DOHH2 (cell line): ENCODE measurements around the gene POLR3K.

ENCODE experiments used
- H3F3A ChIP-seq: fragments of 200-600 bp; sonication (generic), shearing (Covaris generic); 2 replicates; pipeline ENCODE4 v1.6.0; 2016; ENCODE audit warnings: antibody characterized with exemption, mild to moderate bottlenecking; ENCODE audit not compliant: control insufficient read depth, insufficient read depth
- H3K27ac ChIP-seq: fragments of 200-600 bp; sonication (generic); 2 replicates; pipeline ENCODE4 v1.5.1; 2014; ENCODE audit warnings: low read depth, mild to moderate bottlenecking, low read length, moderate library complexity
- H3K27me3 ChIP-seq: fragments of 200-600 bp; sonication (generic); 2 replicates; pipeline ENCODE4 v1.6.1; 2014; ENCODE audit warnings: mild to moderate bottlenecking, low read length, mixed read lengths; ENCODE audit not compliant: control insufficient read depth
- H3K36me3 ChIP-seq: fragments of 200-600 bp; sonication (generic); 2 replicates; pipeline ENCODE4 v1.6.1; 2014; ENCODE audit warnings: mild to moderate bottlenecking, low read length, moderate library complexity, mixed read lengths; ENCODE audit not compliant: control insufficient read depth
- H3K4me1 ChIP-seq: fragments of 200-600 bp; sonication (generic); 2 replicates; pipeline ENCODE4 v1.6.1; 2014; ENCODE audit warnings: mild to moderate bottlenecking, low read length, mixed read lengths; ENCODE audit not compliant: control insufficient read depth
- H3K4me2 ChIP-seq: fragments of 200-600 bp; sonication (generic); 2 replicates; pipeline ENCODE4 v1.6.0; 2014; ENCODE audit warnings: mild to moderate bottlenecking, low read length, moderate library complexity
- H3K4me3 ChIP-seq: fragments of 200-600 bp; sonication (generic); 2 replicates; pipeline ENCODE4 v1.5.1; 2014; ENCODE audit warnings: mild to moderate bottlenecking, low read length, mixed read lengths
- H3K79me2 ChIP-seq: fragments of 200-600 bp; sonication (generic); 2 replicates; pipeline ENCODE4 v1.6.1; 2014; ENCODE audit warnings: mild to moderate bottlenecking, low read length, mixed read lengths; ENCODE audit not compliant: control insufficient read depth
- H3K9me2 ChIP-seq: fragments of 200-600 bp; sonication (generic); replicated peaks from 2 replicates; pipeline ENCODE4 v1.6.1; 2014; ENCODE audit warnings: mild to moderate bottlenecking, low read length, mixed read lengths; ENCODE audit not compliant: control insufficient read depth
- H3K9me3 ChIP-seq: fragments of 200-600 bp; sonication (generic); 2 replicates; pipeline ENCODE4 v1.6.1; 2014; ENCODE audit warnings: antibody characterized with exemption, low read length, mixed read lengths; ENCODE audit not compliant: control insufficient read depth, insufficient read depth
- H4K20me1 ChIP-seq: fragments of 200-600 bp; sonication (generic); 2 replicates; pipeline ENCODE4 v1.6.0; 2014; ENCODE audit warnings: low read depth, mild to moderate bottlenecking, antibody characterized with exemption, low read length, moderate library complexity; ENCODE audit not compliant: control insufficient read depth, insufficient read depth
- EZH2phosphoT487 ChIP-seq: fragments of 200-600 bp; sonication (generic); IDR thresholded peaks from 2 replicates; pipeline ENCODE4 v1.6.1; 2017; ENCODE audit warnings: borderline replicate concordance, mild to moderate bottlenecking, antibody characterized with exemption, low read length, moderate library complexity, mixed read lengths
- TF ChIP-seq, protein P1 (sequence below): fragments of 200-600 bp; sonication (generic); IDR thresholded peaks from one replicate; pipeline ENCODE4 v1.5.1; 2014; ENCODE audit warnings: antibody characterized with exemption, mild to moderate bottlenecking, low read depth, low read length; ENCODE audit not compliant: poor library complexity, severe bottlenecking

The POLR3K gene

DNA sequence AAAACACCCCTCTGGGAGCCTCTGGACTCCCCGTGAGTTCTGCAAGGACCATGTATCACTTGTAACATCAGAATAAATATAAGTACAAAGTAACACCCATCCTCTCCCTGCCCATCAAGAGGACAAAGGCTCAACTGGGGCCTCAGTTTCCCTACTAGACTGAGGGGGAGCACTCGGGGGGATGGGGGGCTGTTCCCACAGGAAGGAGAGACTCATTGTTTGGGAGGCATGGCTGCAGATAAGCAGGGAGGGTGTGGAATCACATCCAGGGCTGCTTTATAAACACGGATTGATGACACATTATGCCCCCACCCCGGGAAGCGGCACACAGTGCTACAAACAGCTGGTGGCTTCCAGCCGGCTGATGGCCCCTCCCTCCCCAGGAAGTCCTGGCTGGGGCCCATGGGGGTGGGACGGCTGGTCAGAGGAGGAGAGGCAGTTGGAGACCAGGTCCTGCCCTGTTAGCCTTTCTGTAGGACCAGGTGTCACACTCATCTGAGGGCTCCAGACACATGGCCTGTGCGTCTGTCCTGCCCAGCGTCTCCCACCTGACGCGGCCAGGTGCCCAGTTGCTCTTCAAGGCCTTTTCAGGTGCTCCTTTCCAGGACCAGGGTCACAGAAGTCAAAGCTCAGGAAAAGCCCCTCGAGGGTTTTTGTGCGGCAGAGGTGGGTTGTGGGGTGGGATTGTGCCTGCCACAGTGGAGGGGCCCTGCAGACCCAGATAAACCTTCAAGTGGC, 23.3 kb upstream of the POLR3K start:
- Histone ChIP-seq H3K4me1 (peaks cover 23% of the 10 kb centered on the region), H3K36me3 (peaks cover 9% of the 10 kb centered on the region; the same call in 1 of the 2 replicates), H3K79me2 (peaks cover 7% of the 10 kb centered on the region), H3K27me3 (peaks cover 23% of the 10 kb centered on the region), H3K4me3 (peak overlapping the region; percentile 75), H3K9me2 (no peaks in the 10 kb centered on the region), H3F3A (no peaks in the 10 kb centered on the region), H4K20me1 (no peaks in the 10 kb centered on the region), H3K4me2 (peak overlapping the region; percentile 83), H3K27ac (peak overlapping the region; percentile 41; the same call in 1 of the 2 replicates), H3K9me3 (no peaks in the 10 kb centered on the region)
- no peak for TF ChIP-seq EZH2phosphoT487
- TF ChIP-seq, protein P1, sequence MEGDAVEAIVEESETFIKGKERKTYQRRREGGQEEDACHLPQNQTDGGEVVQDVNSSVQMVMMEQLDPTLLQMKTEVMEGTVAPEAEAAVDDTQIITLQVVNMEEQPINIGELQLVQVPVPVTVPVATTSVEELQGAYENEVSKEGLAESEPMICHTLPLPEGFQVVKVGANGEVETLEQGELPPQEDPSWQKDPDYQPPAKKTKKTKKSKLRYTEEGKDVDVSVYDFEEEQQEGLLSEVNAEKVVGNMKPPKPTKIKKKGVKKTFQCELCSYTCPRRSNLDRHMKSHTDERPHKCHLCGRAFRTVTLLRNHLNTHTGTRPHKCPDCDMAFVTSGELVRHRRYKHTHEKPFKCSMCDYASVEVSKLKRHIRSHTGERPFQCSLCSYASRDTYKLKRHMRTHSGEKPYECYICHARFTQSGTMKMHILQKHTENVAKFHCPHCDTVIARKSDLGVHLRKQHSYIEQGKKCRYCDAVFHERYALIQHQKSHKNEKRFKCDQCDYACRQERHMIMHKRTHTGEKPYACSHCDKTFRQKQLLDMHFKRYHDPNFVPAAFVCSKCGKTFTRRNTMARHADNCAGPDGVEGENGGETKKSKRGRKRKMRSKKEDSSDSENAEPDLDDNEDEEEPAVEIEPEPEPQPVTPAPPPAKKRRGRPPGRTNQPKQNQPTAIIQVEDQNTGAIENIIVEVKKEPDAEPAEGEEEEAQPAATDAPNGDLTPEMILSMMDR: no peak

DNA sequence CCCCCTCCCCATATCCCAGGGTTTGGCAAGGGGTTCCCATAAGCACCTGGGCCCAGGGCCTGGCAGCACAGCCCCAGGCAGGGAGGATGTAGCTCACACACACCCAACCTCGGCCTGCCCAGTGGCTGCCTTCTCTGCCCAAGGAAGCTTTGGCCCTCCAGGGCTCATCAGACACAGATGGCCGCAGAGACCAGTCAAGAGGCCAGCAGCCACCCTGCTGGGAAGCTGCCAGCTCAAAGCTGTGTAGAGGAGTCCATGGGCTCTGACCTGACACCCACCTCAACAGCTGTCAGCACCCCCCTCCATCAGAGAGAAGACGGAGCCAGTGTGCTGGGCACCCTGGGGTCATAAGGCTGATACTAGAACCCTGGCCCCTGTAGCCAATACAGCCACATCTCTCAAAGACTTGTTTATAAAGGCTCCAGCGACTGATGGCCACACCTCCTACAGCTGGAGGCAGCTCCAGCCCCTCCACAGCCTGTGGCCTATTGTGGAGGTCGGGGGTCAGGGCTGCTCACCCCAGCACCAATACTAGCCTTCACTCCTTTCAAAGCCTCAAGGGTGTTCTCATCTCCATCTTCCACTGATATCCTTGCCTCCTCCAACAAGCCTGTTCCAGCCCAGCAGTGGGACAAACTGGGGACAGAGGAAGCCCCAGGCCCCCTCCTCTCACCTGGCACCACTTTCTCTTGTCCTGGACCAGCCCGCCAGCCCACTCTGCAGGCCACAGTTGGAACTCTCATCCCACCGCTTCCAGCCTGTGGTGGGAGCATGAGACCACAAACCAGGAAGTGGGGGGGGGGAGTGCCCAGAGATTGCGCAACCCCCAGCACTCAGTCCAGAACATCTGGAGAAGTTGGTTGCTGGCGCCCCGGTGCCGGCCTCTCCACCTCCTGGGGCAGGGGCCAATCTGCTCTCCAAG, 22.4 kb upstream of the POLR3K start:
- Histone ChIP-seq H3K4me2 (peak overlapping the region; percentile 83), H3K4me1 (peaks cover 23% of the 10 kb centered on the region), H3K9me3 (no peaks in the 10 kb centered on the region), H3K36me3 (peaks cover 7% of the 10 kb centered on the region; the same call in 1 of the 2 replicates), H3K4me3 (peak overlapping the region; percentile 75; the same call in 1 of the 2 replicates), H3K79me2 (peaks cover 7% of the 10 kb centered on the region), H3K27me3 (peaks cover 31% of the 10 kb centered on the region), H3K9me2 (no peaks in the 10 kb centered on the region), H3K27ac (no peak overlapping the region), H3F3A (no peaks in the 10 kb centered on the region), H4K20me1 (no peaks in the 10 kb centered on the region)
- no peak for TF ChIP-seq EZH2phosphoT487
- TF ChIP-seq, protein P1: no peak

- H3K4me2 ChIP-seq: no peak overlapping the region
- H3K9me2 ChIP-seq: no peaks in the 10 kb centered on the region
- H4K20me1 ChIP-seq: no peaks in the 10 kb centered on the region
- no peak overlapping the region for H3K27ac ChIP-seq
- no peak overlapping the region for H3K4me3 ChIP-seq
- no peaks in the 10 kb centered on the region for H3K9me3 ChIP-seq
- peaks cover 7% of the 10 kb centered on the region for H3K79me2 ChIP-seq
- peaks cover 40% of the 10 kb centered on the region for H3K27me3 ChIP-seq
- no peak for TF ChIP-seq EZH2phosphoT487
- TF ChIP-seq, protein P1: no peak
- H3K4me1 ChIP-seq: peaks cover 23% of the 10 kb centered on the region
- H3K36me3 ChIP-seq: peaks cover 2% of the 10 kb centered on the region; the same call in 1 of the 2 replicates
- no peaks in the 10 kb centered on the region for H3F3A ChIP-seq
Observed at GRCh38 chr16:74747-75334, 21.4 kb upstream of the POLR3K start.
